ENCODE measurements around the gene FAM120A. TPM values are rescaled to one million over a fixed set of nuclear protein-coding genes. Genes with fewer than 3 reads are reported as not detected.

Gene FAM120A
- total and polyA plus RNA-seq, 9 of the 15 experiments (the other 6 are each of a cell fraction or from before 2014, with no cell fraction given), result 8.7 to 71.0 (median 42.2) TPM

DNA sequence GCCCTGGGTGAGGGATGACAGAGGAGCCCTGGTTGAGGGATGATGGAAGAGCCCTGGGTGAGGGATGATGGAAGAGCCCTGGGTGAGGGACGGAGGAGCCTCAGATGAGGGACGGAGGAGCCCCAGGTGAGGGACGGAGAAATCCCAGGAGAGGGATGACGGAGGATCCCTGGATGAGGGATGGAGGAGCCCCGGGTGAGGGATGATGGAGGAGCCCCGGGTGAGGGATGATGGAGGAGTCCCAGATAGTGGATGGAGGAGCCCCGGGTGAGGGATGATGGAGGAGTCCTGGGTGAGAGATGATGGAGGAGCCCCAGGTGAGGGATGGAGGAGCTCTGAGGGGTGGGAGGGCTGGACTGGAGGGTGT, 135.8 kb downstream of the FAM120A start:
- no peak for ATAC-seq
- no peaks in the 10 kb centered on the region for H3K36me3 ChIP-seq (ENCODE audit: control insufficient read depth, insufficient read depth, low read length)
- peaks cover 6 to 19% of the 10 kb centered on the region in 2 experiments for H3K4me1 ChIP-seq (replicated peaks in 1 of 2; ENCODE audit: control insufficient read depth in 2 of 2, insufficient read depth in 2 of 2, low read length in 2 of 2)
- peaks cover 11% of the 10 kb centered on the region; the same call in 1 of the 2 replicates for H4K20me1 ChIP-seq (replicated peaks; ENCODE audit: control insufficient read depth, insufficient read depth, low read length)
- H2AFZ ChIP-seq (ENCODE audit: low read depth, low read length), result no peak overlapping the region
- WGBS (ENCODE audit: insufficient coverage, low coverage, missing lambda C conversion rate), result 67% methylated on average over 2 of the region's 7 CpGs
- no TSS peak for BruUV-seq (replicated peaks)
- H3K27ac ChIP-seq (ENCODE audit: extremely low read depth, low read depth, low read length), result no peak overlapping the region
- POLR2A ChIA-PET, result no interaction called here
- CTCF ChIA-PET (ENCODE audit: low intra/inter-chr PET ratio), result no interaction called here
- no peak for DNase-seq (ENCODE audit: extremely low read depth in 1 of 4, low spot score in 3 of 4)
- intact Hi-C loops (cut with micrococcal nuclease), result no loop called here
- no peaks in the 10 kb centered on the region for H3K9me3 ChIP-seq (replicated peaks; ENCODE audit: control insufficient read depth, insufficient read depth, low read depth, low read length)
- no peak overlapping the region for H3K4me2 ChIP-seq (ENCODE audit: insufficient read depth, low read length)
- no peaks in the 10 kb centered on the region for H3K27me3 ChIP-seq (ENCODE audit: control insufficient read depth in 2 of 2, insufficient read depth in 2 of 2, low read length in 2 of 2)
- H3K79me2 ChIP-seq (ENCODE audit: control insufficient read depth, insufficient read depth, low read length), result peaks cover 26% of the 10 kb centered on the region
- H3K9me1 ChIP-seq (ENCODE audit: control insufficient read depth, insufficient read depth, low read length), result no peaks in the 10 kb centered on the region
- H3K9ac ChIP-seq (ENCODE audit: insufficient read depth in 1 of 2, low read depth in 2 of 2, low read length in 2 of 2), result peak overlapping the region in 1 of 2 experiments; percentile 47; a peak in 1 of 4 replicates
- in situ Hi-C loops (cut with MboI), result no loop called here
- no peak for TF ChIP-seq ZBTB5 (IDR thresholded peaks at IDR 0.05)
- peak; percentile 80 for TF ChIP-seq ZNF263 (CRISPR knock-in tag; IDR thresholded peaks at IDR 0.05; ENCODE audit: borderline replicate concordance)
- FAIRE-seq, result no peak
- no peak overlapping the region for H3K4me3 ChIP-seq
